ENCODE data around the gene CDCA4.

The CDCA4 gene

GRCh38 chr14:104993808-104994591 is 26.9 kb downstream of the CDCA4 start:
- in situ Hi-C loops (cut with MboI; ENCODE audit: low sequenced_read_pairs): no loop called here

DNA sequence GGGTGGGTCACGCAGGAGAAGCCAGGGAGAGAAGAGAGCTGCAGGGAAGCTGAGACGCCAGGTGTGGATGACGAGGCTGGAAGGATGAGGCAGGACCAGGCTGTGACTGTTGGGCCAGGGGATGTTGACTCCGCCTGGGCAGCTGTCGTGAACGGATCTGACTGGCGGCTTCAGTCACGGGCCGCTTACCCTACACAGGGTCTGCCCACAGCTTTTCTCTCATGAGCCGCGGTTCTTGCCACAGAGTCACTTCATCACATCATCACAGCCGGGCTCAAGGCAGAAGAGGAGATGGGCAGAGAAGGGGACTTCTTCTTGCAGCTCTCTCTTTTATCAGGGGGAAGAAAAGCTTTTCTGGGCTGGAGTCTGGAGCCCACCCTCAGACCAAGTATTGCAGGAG is 27.6 kb downstream of the CDCA4 start:
- in situ Hi-C loops (cut with MboI; ENCODE audit: low sequenced_read_pairs): no loop called here

DNA sequence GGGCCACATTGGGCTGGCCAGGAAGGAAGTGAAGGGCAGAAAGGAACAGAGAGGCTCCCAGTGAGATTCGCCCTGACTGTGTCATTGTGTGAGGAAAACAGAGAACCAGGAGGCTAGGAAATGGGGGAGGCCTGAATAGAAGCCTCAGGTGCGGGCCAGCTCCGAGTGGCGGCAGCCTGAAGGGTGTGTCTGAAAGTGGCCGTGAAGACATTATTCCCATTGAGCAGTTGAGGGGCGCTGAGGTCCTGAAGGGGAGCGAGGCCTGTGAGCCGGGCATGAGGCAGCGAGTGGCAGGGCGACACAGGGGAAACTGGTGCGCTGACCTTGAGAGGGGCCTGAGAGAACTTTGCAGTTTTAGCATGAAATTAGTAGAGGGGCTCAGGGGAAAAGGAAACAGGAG is 28.4 kb downstream of the CDCA4 start:
- in situ Hi-C loops (cut with MboI; ENCODE audit: low sequenced_read_pairs): no loop called here

DNA sequence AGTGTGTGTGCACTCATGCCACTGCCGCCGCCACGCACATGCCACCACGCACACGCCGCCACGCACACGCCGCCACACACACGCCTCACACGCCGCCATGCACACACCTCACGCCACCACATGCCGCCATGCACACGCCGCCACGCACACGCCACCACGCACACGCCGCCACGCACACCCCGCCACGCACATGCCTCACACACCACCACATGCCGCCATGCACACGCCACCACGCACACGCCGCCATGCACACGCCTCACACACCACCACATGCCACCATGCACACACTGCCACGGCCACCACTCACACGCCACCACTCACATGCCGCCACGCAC is 29.0 kb downstream of the CDCA4 start:
- in situ Hi-C loops (cut with MboI; ENCODE audit: low sequenced_read_pairs): no loop called here

DNA sequence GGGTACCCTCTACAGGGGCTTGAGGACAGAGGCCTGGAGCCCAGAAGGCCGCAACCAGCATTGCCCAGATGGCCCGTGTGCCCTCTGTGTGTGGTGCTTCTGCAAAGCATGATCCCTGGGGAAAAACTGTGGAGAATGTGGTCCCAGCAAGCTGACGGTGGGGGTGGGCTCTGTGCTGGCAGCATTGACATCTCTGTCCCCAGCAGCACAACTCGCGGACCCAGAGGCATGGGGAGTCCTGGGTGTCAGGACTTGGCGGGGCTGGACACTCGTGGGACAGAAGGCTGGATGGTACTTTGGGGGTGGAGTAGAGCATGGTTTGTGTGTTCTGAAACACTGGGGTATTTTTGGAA is 31.0 kb downstream of the CDCA4 start:
- in situ Hi-C loops (cut with MboI; ENCODE audit: low sequenced_read_pairs): no loop called here

DNA sequence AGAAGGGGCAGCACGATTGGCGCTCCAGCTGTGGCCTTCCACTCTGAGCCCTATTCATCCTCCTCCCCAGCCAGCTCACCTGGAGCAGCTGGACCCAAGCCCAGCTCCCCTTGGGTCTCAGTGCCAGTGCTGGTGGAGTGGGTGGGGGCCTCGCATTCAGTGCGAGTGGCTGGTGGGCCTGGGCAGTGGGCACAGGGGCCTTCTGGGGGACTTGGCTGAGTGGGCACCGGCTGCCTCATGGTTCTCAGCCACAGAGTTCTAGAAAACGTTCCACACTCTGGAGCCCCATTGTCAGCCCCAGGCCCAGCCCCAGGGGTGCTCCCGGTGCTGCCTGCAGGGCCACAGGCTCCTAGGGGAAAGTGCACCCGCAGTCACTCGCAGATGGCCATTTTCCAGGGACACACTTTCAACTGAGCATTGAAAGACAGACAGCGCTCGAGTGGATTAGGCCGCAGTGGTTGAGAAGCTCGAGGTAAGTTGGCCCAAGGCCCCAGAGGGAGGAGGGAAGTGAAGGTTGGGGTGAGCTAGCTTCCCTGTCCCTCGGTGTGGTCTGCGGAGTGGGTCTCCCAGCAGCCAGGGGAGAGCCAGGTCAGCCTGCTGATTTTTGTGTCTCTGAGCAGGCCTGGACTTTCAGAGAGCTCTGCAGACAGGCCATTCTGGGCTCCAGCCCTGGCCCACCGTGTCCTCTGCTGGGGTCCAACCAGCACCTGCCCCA is 31.5 kb downstream of the CDCA4 start:
- in situ Hi-C loops (cut with MboI; ENCODE audit: low sequenced_read_pairs): no loop called here

DNA sequence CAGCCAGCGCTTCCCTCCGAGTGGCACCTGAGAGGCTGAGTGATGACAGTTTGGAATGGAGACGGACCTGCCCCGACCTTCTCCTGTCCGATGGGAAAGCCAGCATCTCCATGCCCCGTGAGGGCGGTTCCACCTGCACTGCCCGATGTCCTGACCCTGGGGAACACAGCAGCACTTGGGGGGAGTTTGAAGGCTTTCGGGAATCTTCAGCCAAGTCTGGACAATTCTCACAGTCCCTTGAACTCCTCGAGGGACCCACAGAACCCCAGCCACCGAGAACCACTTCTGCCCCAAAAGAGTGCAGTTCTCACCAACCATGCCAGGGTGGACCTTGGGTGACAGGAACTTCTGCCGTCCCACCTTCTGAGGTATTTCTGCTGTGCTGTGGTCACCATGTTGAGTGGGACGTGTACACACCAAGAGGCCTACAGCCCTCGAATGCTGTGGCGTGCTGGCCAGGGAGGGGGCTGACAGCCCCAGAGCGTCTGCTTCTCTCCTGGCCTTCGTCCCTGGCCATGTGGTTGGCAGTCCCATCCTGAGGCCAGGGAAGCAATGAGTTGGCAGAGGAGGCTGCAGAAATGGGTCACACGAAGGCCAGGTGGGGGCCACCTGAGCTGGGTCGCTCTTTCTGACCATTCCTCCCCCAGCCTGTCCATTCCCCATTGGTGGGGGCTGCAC is 34.3 kb downstream of the CDCA4 start:
- in situ Hi-C loops (cut with MboI; ENCODE audit: low sequenced_read_pairs): no loop called here

DNA sequence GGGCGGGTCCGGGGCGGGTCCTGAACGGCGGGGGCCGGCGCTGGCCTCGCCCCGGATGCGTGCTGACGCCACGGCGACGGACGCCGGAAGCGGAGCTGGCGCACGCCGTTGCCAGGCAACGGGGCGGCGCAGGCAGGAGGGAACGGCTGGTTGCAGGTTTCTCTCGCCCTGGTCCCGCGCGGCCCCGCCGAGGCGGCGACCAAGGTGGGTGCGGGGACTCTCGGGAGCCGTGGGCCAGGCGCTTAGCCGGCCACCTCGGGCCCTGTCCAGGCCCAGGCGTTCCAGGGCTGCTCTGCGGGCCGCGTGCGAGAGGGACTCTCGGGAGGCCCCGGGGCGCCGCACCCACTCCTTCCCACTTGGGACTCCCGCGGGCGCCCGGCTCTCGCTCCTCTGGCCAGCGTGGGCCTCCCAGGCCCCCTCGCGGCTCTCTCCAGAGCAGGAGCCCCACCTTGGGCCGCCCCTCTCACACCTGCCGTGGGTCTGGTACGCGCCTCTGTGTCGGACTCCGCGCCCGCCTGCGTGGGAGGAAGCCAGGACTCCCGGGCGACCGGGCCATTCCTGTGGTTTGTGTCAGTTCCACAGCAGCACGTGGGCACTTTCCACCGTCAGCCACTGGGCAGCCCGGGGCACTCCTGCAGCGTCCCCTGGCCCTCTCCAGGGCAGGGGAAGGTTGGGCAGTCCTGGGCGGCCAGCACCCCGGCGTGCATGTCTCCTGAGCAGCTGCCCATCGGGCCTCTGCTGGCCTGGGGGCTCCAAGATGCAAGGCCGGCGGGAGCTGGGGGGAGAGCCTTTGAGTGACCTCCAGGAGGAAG is 35.0 kb downstream of the CDCA4 start, which contains the start of gene CLBA1:
Gene CLBA1, plus strand, starts transcription at position 114 of the 812 bp plus-strand sequence. Its CDS starts 644 bp downstream, at position 758.
- in situ Hi-C loops (cut with MboI; ENCODE audit: low sequenced_read_pairs): no loop called here

- in situ Hi-C loops (cut with MboI; ENCODE audit: low sequenced_read_pairs): no loop called here
Observed at GRCh38 chr14:104984056-104984894, 36.6 kb downstream of the CDCA4 start.

DNA sequence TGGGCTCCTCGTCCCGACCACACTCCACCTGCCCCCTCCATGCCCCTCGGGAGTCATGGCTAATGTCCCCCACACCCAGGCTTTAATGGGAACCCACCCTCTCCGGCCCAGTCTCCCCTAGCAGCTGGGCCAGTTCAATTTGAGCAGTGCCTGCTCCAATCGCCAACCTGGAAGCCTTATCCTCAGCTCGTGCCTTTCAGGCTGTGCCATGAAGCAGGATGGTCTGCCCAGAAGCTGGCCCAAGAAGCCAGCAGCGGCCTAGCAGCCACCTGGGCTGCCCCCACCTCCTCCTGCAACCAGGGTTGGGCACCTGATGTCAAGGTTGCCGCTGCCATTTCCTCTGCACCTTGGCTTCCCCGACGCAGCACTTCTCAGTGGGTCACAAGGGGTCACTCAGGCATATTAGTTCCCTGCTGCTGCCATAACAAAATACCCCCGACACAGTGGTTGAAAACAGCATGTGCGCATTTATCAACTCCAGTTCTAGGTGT is 37.6 kb downstream of the CDCA4 start:
- in situ Hi-C loops (cut with MboI; ENCODE audit: low sequenced_read_pairs): no loop called here

GRCh38 chr14:104982548-104983230 is 38.2 kb downstream of the CDCA4 start:
- in situ Hi-C loops (cut with MboI; ENCODE audit: low sequenced_read_pairs): no loop called here

- in situ Hi-C loops (cut with MboI; ENCODE audit: low sequenced_read_pairs): no loop called here
Observed at GRCh38 chr14:104981699-104982541, 39.0 kb downstream of the CDCA4 start.

GRCh38 chr14:104980611-104981531 is 40.0 kb downstream of the CDCA4 start:
- in situ Hi-C loops (cut with MboI; ENCODE audit: low sequenced_read_pairs): no loop called here

DNA sequence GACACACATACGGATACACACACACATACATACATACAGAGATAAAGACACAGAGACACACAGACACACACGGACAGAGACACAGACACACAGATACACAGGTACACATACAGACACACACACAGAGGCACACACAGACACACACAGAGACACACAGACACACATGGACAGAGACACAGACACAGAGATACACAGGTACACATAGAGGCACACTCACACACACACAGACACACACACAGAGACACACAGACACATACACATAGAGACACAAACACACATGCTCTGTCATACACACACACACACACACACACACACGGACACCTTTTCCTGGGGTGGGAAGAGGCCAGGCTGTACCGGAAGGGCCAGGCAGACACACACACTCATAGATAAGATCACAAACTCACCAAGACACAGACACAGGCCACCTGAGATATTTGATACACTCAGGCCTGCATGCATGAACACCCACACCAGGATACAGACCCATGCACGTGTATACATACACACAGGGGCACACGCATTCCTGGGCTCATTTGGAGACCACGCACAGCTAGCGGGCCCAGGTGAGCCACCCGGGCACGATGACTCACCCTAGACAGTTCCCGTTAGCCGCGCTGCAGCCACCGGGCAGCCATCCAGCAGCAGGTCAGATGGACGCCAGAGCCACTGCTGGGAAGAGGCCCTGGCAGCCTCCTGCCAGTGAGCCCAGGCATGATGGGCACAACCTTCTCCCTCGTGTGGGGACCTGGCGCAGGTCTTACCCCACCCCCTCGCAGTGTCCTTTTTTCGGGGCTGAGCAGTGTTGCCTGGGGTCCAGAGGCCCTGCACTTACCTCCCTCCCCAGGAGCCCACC is 40.9 kb downstream of the CDCA4 start:
- in situ Hi-C loops (cut with MboI; ENCODE audit: low sequenced_read_pairs): no loop called here

DNA sequence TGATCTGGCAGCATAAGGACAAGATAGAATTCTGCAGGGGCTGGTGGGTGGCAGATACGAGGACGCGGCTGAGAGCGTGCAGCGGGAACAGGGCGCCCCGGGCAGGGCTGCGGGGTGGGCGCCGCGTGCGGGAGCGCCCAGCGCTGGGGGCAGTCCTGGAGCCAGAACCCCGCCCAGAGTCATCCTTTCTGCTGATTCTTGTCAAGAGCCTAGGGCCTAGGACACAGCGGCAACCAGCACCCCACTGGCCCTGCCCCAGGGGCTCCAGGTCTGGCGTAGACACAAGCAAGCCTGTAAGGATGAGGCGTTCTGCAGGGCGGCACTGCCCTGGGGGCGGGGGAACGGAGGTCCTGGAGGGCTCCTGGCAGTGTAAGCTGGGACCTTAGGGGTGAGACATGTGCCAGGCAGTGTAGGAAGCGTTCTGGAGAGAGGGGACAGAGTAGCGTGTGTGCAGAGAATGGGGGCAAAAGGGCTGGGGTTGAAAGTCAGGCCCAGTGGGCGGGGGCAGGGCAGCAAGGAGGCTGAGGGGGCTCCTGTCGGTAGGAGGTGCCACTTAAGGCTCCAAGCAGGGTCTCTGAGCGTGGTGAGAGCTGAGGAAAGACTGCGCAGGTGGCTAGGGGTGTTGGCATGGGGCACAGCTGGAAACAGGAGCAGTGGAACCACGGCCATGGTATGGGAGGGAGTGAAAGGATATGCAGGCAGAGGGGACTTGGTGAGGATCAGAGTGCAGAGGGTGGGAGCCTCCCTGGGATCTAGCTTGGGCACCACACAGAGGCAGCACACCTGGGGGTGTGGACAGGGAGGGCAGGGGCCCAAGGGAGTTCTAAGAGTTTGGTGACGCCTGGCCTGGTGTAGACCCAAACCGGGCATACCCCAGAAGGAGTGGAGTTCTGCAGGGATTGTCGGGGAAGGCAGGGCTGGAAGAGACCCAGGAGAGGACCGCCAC is 41.9 kb downstream of the CDCA4 start:
- in situ Hi-C loops (cut with MboI; ENCODE audit: low sequenced_read_pairs): no loop called here

Measured in HL-60/S4 treated with retinoic acid at 250 ng/mL for 4 days and 3 days (cell line).